NCI-H187 treated with DMSO at 0.1 percent for 48 hours (cell line): ENCODE data around the gene SRSF12.
"Not testable (repeated sequence)": the region's sequence is repeated elsewhere in the genome, so short reads cannot be mapped to it uniquely, and the experiment has no call there.

ENCODE experiments used
- DNase-seq: peaks from one replicate; lab custom pipeline; 2025; lab: John Stamatoyannopoulos, UW

SRSF12 gene

GRCh38 chr6:89071036-89071435, 46.8 kb downstream of the SRSF12 start:
- DNase-seq, result no peak

- DNase-seq, result no peak
These were observed 48.2 kb downstream of the SRSF12 start for GRCh38 chr6:89069536-89070163.

GRCh38 chr6:89068695-89069094, 49.2 kb downstream of the SRSF12 start:
- DNase-seq, result no peak

DNA sequence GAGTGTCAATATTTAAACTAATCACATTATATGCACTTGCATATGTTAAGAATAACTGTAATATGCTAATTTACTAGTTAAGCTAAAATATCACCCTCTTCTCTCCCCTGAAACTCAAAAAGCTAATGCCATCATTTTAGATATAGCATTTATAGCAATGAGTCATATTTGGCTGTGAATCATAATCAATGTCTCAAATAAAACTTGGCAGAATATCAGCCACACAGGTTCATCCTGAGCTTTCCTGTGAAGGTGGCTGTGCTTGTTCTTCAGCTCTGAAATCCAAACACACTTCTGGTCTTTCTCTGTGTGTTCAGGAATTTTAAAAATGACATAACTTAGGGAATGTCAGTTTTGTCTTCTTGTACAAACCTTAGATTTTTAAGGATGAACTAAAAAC, 50.1 kb downstream of the SRSF12 start:
- no peak for DNase-seq

GRCh38 chr6:89066940-89067646, 50.8 kb downstream of the SRSF12 start:
- no peak for DNase-seq

GRCh38 chr6:89066121-89066520, 51.8 kb downstream of the SRSF12 start:
- not testable (repeated sequence) for DNase-seq

DNA sequence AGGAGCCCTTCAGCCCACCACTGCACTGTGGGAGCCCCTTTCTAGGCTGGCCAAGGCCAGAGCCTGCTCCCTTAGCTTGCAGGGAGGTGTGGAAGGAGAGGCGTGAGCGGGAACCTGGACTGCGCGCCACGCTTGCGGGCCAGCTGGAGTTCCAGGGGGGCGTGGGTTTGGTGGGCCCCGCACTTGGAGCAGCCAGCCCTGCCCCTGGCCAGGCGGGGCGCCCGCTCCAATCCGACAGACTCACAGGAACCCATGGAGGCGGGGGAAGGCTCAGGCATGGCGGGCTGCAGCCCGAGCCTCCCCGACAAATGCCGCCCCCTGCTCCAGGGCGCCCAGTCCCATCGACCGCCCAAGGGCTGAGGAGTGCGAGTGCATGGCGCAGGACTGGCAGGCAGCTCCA, 52.9 kb downstream of the SRSF12 start:
- not testable (repeated sequence) for DNase-seq

GRCh38 chr6:89063881-89064280, 54.0 kb downstream of the SRSF12 start:
- no peak for DNase-seq

DNA sequence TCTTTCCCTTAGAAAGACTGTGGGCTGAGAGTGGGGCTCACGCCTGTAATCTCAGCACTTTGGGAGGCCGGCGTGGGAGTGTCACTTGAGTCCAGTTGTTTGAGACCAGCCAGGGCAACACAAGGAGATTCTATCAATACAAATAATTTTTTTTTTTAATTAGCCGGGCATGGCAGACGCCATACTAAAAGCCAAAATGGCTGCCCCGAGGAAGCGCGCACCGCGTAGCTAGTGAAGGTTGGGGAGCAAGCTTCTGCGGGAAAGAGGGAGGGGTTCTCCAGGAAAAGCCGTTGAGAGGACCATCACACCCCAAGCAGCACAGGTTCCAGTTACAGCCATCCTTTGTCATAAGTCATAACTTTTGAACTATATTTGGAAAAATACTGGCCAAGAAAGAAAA, 58.6 kb downstream of the SRSF12 start:
- DNase-seq, result no peak

GRCh38 chr6:89058627-89059026, 59.2 kb downstream of the SRSF12 start:
- DNase-seq, result no peak

DNA sequence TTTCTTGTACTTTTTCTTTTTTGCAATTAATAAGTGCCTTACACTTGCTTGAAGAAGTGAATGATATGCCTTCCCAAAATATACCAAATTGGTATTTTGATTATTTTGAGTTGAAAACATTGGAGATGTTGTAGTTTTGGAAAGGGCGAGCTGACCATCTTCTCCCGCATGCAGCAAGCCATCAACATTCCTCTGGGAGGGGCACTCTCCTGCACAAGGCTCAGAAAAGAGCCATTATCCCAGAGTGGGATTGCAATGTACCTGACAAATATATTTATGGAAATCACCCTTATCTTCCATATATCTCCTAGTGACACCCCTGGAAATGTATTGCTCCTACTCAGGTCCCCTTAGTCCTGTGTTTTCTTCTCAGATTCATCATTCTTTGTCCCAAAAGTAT, 60.1 kb downstream of the SRSF12 start:
- DNase-seq, result no peak

GRCh38 chr6:89054208-89054607, 63.7 kb downstream of the SRSF12 start:
- no peak for DNase-seq

DNA sequence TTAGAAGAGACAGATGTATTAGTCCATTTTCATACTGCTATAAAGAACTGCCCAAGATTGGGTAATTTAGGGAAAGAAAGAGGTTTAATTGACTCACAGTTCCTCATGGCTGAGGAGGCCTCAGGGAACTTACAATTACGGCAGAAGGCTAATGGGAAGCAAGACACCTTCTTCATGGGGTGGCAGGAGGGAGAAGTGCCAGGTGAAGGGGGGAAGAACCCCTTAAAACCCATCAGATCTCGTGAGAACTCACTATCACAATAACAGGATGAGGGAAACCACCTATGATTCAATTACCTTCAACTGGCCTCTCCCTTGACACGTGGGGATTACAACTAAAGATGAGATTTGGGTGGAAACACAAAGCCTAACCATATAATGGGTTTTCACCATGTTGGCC, 66.2 kb downstream of the SRSF12 start:
- DNase-seq, result no peak

- no peak for DNase-seq
These were observed 67.2 kb downstream of the SRSF12 start for GRCh38 chr6:89050697-89051096.

GRCh38 chr6:89050155-89050554, 67.7 kb downstream of the SRSF12 start:
- no peak for DNase-seq

DNA sequence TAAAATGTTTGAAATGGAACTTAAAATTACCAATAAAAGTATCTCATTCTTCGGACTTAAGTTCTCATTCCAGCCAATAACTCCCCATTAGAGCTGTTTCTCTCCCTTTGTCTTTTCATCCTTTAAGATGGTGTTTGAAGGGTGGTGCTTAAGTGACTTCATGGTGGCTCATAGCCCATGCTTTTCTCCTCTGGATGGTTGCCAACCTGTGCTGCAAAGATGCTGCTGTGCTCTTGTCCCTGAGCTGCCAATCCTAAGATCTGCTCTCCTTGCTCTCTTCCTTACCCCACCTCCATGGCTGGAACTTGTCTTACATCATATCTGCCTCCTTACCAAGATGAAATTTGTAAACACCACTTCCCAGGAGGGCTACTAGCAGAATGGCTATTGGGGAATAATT, 68.9 kb downstream of the SRSF12 start:
- DNase-seq, result no peak

DNA sequence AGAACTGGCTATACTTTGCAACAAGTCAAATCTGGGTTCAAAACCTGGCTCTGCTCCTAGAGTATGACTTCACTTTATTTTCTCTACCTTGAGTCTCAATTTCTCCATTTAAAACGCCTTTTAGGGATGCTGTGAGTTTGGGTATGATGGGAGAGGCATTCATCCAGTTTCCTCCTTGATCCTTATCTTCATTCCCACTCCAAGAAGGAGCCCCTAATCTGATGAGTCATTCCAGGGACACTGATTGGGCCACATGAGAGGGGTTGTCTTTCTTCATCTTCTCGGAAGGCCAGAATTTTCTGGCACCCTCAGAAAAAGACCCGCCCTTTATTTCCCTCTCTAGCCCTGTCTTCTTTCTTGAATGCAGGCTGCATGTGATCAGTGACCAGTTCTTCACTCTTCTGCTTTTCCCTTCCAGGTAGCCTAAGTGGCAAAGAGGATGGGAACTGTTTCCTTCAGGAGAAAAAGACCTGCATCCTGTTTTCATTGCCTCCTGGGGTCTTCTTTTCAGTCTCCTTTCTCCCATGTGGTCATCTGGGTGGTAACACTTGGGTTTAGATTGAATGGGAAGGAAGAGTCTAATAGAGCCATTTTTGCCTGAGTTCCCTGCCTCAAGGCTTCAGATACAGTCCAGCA, 69.5 kb downstream of the SRSF12 start:
- no peak for DNase-seq

DNA sequence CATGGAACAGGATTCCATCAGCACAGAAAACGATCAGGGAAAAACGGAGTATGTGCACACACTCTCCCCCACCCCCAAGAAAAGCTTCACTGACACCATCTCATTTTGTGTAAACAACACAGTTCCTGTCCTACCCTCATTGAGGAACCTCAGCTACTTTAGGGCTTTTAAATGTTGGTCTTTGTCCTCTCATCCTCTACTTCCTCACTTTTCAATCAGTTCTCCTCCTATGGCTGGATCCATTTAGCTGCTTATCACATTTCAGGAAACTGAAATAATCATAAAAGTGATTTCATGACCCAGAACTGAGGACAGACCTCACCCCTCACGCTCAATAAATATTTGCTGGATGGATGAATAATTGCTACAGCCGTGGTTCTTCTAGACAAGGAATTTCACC, 70.4 kb downstream of the SRSF12 start:
- DNase-seq, result no peak
